RWPE2 (cell line): ENCODE measurements around the gene TMPRSS3.

Experiments
- ATAC-seq: fragments of 200-7000 bp; cut with Tn5 transposase; 3 replicates; pipeline ENCODE4 v1.9.1; 2021; ENCODE audit warnings: low read depth
- DNase-seq: peaks from one replicate; pipeline ENCODE4 v3.0.0-alpha.2; 2020; ENCODE audit warnings: low spot score
- H3K27ac ChIP-seq: fragments of 450-650 bp; 2 replicates; pipeline ENCODE4 v1.5.1; 2017; ENCODE audit warnings: mild to moderate bottlenecking; ENCODE audit not compliant: poor library complexity, severe bottlenecking
- H3K27me3 ChIP-seq: fragments of 250-450 bp; sonication (Bioruptor Pico); 2 replicates; pipeline ENCODE4 v1.5.1; 2021; ENCODE audit warnings: mild to moderate bottlenecking, moderate library complexity; ENCODE audit not compliant: insufficient read depth, poor library complexity, severe bottlenecking
- H3K36me3 ChIP-seq: fragments of 250-450 bp; sonication (Bioruptor Pico); 2 replicates; pipeline ENCODE4 v1.5.1; 2020; ENCODE audit warnings: low read depth, mild to moderate bottlenecking, moderate library complexity
- H3K4me1 ChIP-seq: fragments of 250-450 bp; sonication (Bioruptor Pico); 2 replicates; pipeline ENCODE4 v1.5.1; 2021; ENCODE audit warnings: mild to moderate bottlenecking, moderate library complexity; ENCODE audit not compliant: insufficient read depth, poor library complexity, severe bottlenecking
- H3K4me3 ChIP-seq: fragments of 250-450 bp; sonication (Bioruptor Pico); 2 replicates; pipeline ENCODE4 v1.5.1; 2021; ENCODE audit warnings: mild to moderate bottlenecking, moderate library complexity; ENCODE audit not compliant: severe bottlenecking
- H3K9me3 ChIP-seq: fragments of 250-450 bp; sonication (Bioruptor Pico); 2 replicates; pipeline ENCODE4 v1.5.1; 2021; ENCODE audit warnings: mild to moderate bottlenecking, moderate library complexity; ENCODE audit not compliant: severe bottlenecking
- CTCF ChIP-seq: fragments of 450-650 bp; IDR thresholded peaks from one replicate; pipeline ENCODE4 v1.5.1; 2017; ENCODE audit warnings: mild to moderate bottlenecking, moderate library complexity; ENCODE audit not compliant: poor library complexity, severe bottlenecking

Gene TMPRSS3

GRCh38 chr21:42421018-42421793 lies 25.4 kb upstream of the TMPRSS3 start:
- no peak for TF ChIP-seq CTCF
- H3K27ac ChIP-seq: no peak overlapping the region
- H3K9me3 ChIP-seq: no peaks in the 10 kb centered on the region
- ATAC-seq (no peak), DNase-seq (no peak)
- no peaks in the 10 kb centered on the region for H3K36me3 ChIP-seq
- peaks cover 15% of the 10 kb centered on the region for H3K27me3 ChIP-seq
- H3K4me1 ChIP-seq: no peaks in the 10 kb centered on the region
- H3K4me3 ChIP-seq: no peak overlapping the region

- H3K9me3 ChIP-seq: no peaks in the 10 kb centered on the region
- peaks cover 15% of the 10 kb centered on the region for H3K27me3 ChIP-seq
- no peaks in the 10 kb centered on the region for H3K36me3 ChIP-seq
- peaks cover 6% of the 10 kb centered on the region for H3K4me1 ChIP-seq
- no peak for TF ChIP-seq CTCF
- no peak overlapping the region for H3K4me3 ChIP-seq
- no peak overlapping the region for H3K27ac ChIP-seq
- DNase-seq (no peak), ATAC-seq (no peak)
Measured at GRCh38 chr21:42419845-42420244, 24.0 kb upstream of the TMPRSS3 start.

GRCh38 chr21:42418886-42419285 lies 23.0 kb upstream of the TMPRSS3 start:
- no peak for ATAC-seq
- Histone ChIP-seq H3K9me3 (no peaks in the 10 kb centered on the region), H3K4me1 (peaks cover 8% of the 10 kb centered on the region), H3K27ac (no peak overlapping the region), H3K4me3 (no peak overlapping the region), H3K27me3 (peaks cover 15% of the 10 kb centered on the region), H3K36me3 (no peaks in the 10 kb centered on the region)
- no peak for TF ChIP-seq CTCF
- no peak for DNase-seq

GRCh38 chr21:42417533-42417932 lies 21.7 kb upstream of the TMPRSS3 start:
- no peak overlapping the region for H3K4me3 ChIP-seq

More at GRCh38 chr21:42417533-42417932, 21.7 kb upstream of the TMPRSS3 start:
- H3K9me3 ChIP-seq: no peaks in the 10 kb centered on the region
- peaks cover 15% of the 10 kb centered on the region for H3K27me3 ChIP-seq
- peaks cover 8% of the 10 kb centered on the region for H3K4me1 ChIP-seq
- DNase-seq: no peak
- no peak overlapping the region for H3K27ac ChIP-seq
- ATAC-seq: no peak
- no peaks in the 10 kb centered on the region for H3K36me3 ChIP-seq
- no peak for TF ChIP-seq CTCF
